ENCODE measurements around the gene SPEF1. TPM values are rescaled to one million over a fixed set of nuclear protein-coding genes. Genes with fewer than 3 reads are reported as not detected.

Gene SPEF1
- total and polyA plus RNA-seq, 3 donors from 2014 or later, result 9.8 to 28.8 (median 12.1) TPM

- no peak for TF ChIP-seq CTCF (IDR thresholded peaks at IDR 0.05)
- no peak for TF ChIP-seq POLR2A (IDR thresholded peaks at IDR 0.05)
- WGBS, 2 donors, result 87 to 92% methylated on average over 3 of the region's 3 CpGs
Measured at GRCh38 chr20:3808544-3808943, 27.3 kb upstream of the SPEF1 start.

GRCh38 chr20:3804781-3805180 is 23.5 kb upstream of the SPEF1 start:
- H3K4me1 ChIP-seq, result peaks cover 24% of the 10 kb centered on the region

More at GRCh38 chr20:3808544-3808943, 27.3 kb upstream of the SPEF1 start:
- Histone ChIP-seq H3K4me1 (peaks cover 47% of the 10 kb centered on the region), H3K27ac (peak overlapping the region; percentile 85 to 91), H3K9me3 (no peaks in the 10 kb centered on the region), H3K36me3 (ENCODE audit: low read depth, missing control alignments) (no peaks in the 10 kb centered on the region), H3K4me3 (no peak overlapping the region), H3K27me3 (no peaks in the 10 kb centered on the region)
- DNase-seq, result no peak
- intact Hi-C loops (cut with DNase I; ENCODE audit: low total_unique reads), result no loop called here

GRCh38 chr20:3804254-3804751 is 23.1 kb upstream of the SPEF1 start:
- WGBS, 2 donors, result 87 to 92% methylated on average over 9 to 11 of the region's 11 CpGs
- H3K9me3 ChIP-seq, result no peaks in the 10 kb centered on the region
- no peaks in the 10 kb centered on the region for H3K36me3 ChIP-seq (ENCODE audit: low read depth, missing control alignments)
- TF ChIP-seq CTCF (IDR thresholded peaks at IDR 0.05) (no peak), POLR2A (IDR thresholded peaks at IDR 0.05) (no peak)
- H3K27me3 ChIP-seq, result no peaks in the 10 kb centered on the region
- H3K4me1 ChIP-seq, result peaks cover 24% of the 10 kb centered on the region
- intact Hi-C loops (cut with DNase I; ENCODE audit: low total_unique reads), result no loop called here
- DNase-seq, result no peak
- no peak overlapping the region for H3K4me3 ChIP-seq
- no peak overlapping the region for H3K27ac ChIP-seq

More at GRCh38 chr20:3804781-3805180, 23.5 kb upstream of the SPEF1 start:
- H3K9me3 ChIP-seq, result no peaks in the 10 kb centered on the region
- no peak overlapping the region for H3K4me3 ChIP-seq
- intact Hi-C loops (cut with DNase I; ENCODE audit: low total_unique reads), result no loop called here
- H3K27me3 ChIP-seq, result no peaks in the 10 kb centered on the region
- TF ChIP-seq POLR2A (IDR thresholded peaks at IDR 0.05) (no peak), CTCF (IDR thresholded peaks at IDR 0.05) (no peak)
- H3K27ac ChIP-seq, result no peak overlapping the region
- DNase-seq, result no peak
- H3K36me3 ChIP-seq (ENCODE audit: low read depth, missing control alignments), result no peaks in the 10 kb centered on the region
- WGBS, 2 donors, result 88% methylated on average over 11 of the region's 11 CpGs; no CpG with 5 or more reads in 1 of the 2 donors

- intact Hi-C loops (cut with DNase I; ENCODE audit: low total_unique reads), result no loop called here
- Histone ChIP-seq H3K27ac (no peak overlapping the region), H3K9me3 (no peaks in the 10 kb centered on the region), H3K4me3 (no peak overlapping the region), H3K36me3 (ENCODE audit: low read depth, missing control alignments) (no peaks in the 10 kb centered on the region), H3K4me1 (peaks cover 24% of the 10 kb centered on the region), H3K27me3 (no peaks in the 10 kb centered on the region)
- DNase-seq, result no peak
- TF ChIP-seq POLR2A (IDR thresholded peaks at IDR 0.05), result no peak
- TF ChIP-seq CTCF (IDR thresholded peaks at IDR 0.05), result no peak
- 93 to 98% methylated on average over 6 of the region's 6 CpGs for WGBS, 2 donors
Measured at GRCh38 chr20:3803854-3804253, 22.6 kb upstream of the SPEF1 start.

GRCh38 chr20:3803289-3803688 is 22.0 kb upstream of the SPEF1 start:
- intact Hi-C loops (cut with DNase I; ENCODE audit: low total_unique reads), result no loop called here
- H3K4me1 ChIP-seq, result peaks cover 23% of the 10 kb centered on the region
- H3K9me3 ChIP-seq, result no peaks in the 10 kb centered on the region
- no peaks in the 10 kb centered on the region for H3K27me3 ChIP-seq
- no peak overlapping the region for H3K27ac ChIP-seq
- no peak for DNase-seq
- H3K4me3 ChIP-seq, result no peak overlapping the region
- TF ChIP-seq CTCF (IDR thresholded peaks at IDR 0.05) (no peak), POLR2A (IDR thresholded peaks at IDR 0.05) (no peak)
- no peaks in the 10 kb centered on the region for H3K36me3 ChIP-seq (ENCODE audit: low read depth, missing control alignments)
- 89 to 93% methylated on average over 11 to 14 of the region's 14 CpGs for WGBS, 2 donors
